SIG-M5 treated with dmso at 0.1 percent for 504 hours (cell line): ENCODE data around the gene ASB2.

Experiments
- DNase-seq: peaks from one replicate; lab custom pipeline; 2025; ENCODE audit not compliant: unreplicated experiment; lab: John Stamatoyannopoulos, UW

The ASB2 gene

GRCh38 chr14:93950948-93951634 is 25.3 kb downstream of the ASB2 start:
- DNase-seq: no peak

GRCh38 chr14:93949511-93950075 is 26.8 kb downstream of the ASB2 start:
- no peak for DNase-seq

- DNase-seq: no peak
These were observed 29.1 kb downstream of the ASB2 start for GRCh38 chr14:93947282-93947681.

GRCh38 chr14:93946541-93947090 is 29.8 kb downstream of the ASB2 start:
- no peak for DNase-seq

GRCh38 chr14:93946104-93946503 is 30.3 kb downstream of the ASB2 start:
- no peak for DNase-seq

- no peak for DNase-seq
These were observed 31.3 kb downstream of the ASB2 start for GRCh38 chr14:93945070-93945399.

GRCh38 chr14:93944348-93945069 is 31.9 kb downstream of the ASB2 start:
- no peak for DNase-seq

- DNase-seq: no peak
These were observed 32.4 kb downstream of the ASB2 start for GRCh38 chr14:93943930-93944329.

- no peak for DNase-seq
These were observed 33.3 kb downstream of the ASB2 start for GRCh38 chr14:93943052-93943451.

- no peak for DNase-seq
These were observed 35.0 kb downstream of the ASB2 start for GRCh38 chr14:93941293-93941910.

GRCh38 chr14:93940437-93940836 is 35.9 kb downstream of the ASB2 start:
- DNase-seq: no peak

GRCh38 chr14:93939304-93940229 is 36.8 kb downstream of the ASB2 start:
- no peak for DNase-seq

- no peak for DNase-seq
These were observed 37.5 kb downstream of the ASB2 start for GRCh38 chr14:93938751-93939303.

GRCh38 chr14:93937519-93937918 is 38.9 kb downstream of the ASB2 start:
- no peak for DNase-seq

GRCh38 chr14:93936926-93937325 is 39.4 kb downstream of the ASB2 start:
- DNase-seq: no peak

GRCh38 chr14:93936245-93936644 is 40.1 kb downstream of the ASB2 start:
- DNase-seq: peak; percentile 42

GRCh38 chr14:93935213-93935612 is 41.2 kb downstream of the ASB2 start:
- DNase-seq: no peak

- DNase-seq: no peak
These were observed 43.7 kb downstream of the ASB2 start for GRCh38 chr14:93932642-93933041.

GRCh38 chr14:93930989-93931307 is 45.4 kb downstream of the ASB2 start:
- DNase-seq: no peak

GRCh38 chr14:93930296-93930988 is 45.9 kb downstream of the ASB2 start:
- no peak for DNase-seq
